Articular chondrocyte of knee joint (primary cell): Measurements from ENCODE around the gene SPINDOC. TPM values are rescaled to one million over a fixed set of nuclear protein-coding genes. Genes with fewer than 3 reads are reported as not detected.

Source experiments
- small RNA-seq: library from RNA; depleted of rRNA; stranded (forward); fragments of <200 nt; gene quantifications from one replicate; pipeline ENCODE3, GENCODE V24; 2012
- total RNA-seq: library from RNA; depleted of rRNA; stranded (reverse); fragments of >200 nt; gene quantifications from 2 replicates; pipeline ENCODE4 v1.2.3, GENCODE V29; 2012

The SPINDOC gene, protein sequence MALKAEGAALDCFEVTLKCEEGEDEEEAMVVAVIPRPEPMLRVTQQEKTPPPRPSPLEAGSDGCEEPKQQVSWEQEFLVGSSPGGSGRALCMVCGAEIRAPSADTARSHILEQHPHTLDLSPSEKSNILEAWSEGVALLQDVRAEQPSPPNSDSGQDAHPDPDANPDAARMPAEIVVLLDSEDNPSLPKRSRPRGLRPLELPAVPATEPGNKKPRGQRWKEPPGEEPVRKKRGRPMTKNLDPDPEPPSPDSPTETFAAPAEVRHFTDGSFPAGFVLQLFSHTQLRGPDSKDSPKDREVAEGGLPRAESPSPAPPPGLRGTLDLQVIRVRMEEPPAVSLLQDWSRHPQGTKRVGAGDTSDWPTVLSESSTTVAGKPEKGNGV
- 9.0 and 10.6 TPM in 2 replicates for total RNA-seq

DNA sequence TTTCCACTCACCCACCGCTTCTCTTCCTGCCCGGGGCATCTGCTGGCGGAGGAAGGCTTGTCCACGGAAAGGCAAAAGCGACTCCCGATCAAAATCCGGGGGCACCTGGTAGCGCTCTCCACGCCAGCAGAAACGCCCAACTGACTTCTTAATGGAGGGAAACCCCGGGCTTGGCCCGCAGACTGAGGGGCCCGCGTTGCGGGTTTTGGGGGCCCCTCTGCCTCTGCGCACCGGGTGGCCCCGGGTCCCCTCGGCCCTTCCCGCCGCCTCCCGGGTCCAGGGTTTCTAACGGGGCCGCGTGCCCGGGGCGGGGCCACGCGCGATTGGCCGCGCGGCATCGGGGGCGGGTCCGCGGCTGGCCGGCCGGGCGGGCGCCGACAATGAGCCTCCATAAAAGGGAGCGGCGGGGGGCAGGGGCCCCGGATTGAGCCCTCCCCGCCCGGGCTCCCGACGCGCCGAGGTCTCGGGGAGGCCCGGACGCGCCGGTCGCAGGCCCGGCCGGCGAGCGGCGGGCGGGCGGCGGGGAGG is at the start of gene SPINDOC:
Gene SPINDOC, plus strand, starts transcription at position 422 of the 528 bp plus-strand sequence. CDS start 231 bp downstream, outside the sequence.

DNA sequence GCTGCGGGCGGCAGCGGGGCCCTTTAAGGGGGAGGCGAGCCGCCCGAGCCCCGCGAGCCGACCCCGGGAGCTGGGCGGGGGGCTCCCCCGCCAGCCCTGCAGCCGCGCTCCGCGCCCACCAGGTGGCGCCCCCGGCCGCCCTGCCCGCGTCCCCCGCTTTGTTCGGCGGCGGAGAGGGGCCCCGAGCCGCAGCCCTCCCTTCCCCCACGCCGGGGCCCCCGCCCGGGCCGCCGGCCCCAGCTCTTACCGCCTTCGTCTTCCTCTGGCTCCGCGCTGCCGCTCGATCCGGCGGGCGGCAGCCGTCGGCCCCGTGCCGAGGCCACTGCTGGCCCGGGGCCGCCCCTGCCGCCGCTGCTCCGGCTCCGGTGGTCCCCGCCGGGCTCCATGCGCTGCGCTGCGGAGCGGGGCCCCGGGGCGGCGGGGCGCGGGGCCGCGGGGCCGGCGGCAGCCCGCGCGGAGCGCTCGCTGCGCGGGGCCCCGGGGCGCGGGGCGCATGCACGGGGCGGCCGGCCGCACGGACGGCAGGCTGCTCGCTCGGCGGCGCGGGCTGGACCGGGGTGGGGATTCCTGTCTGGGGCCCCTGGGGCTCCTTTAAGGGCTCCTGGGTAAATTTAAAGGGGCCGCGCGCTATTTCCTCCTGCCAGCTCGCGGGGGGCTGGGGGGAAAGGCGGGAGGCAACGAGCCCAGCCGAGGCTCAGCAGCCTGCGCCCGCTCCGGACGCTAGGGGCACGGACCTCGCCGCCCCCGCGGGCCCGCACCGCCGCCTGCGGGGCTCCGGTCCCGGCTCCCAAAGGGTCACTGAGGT is 44.8 kb upstream of the SPINDOC start, which contains the start of gene ZFTA:
Gene ZFTA, minus strand, starts transcription at position 539 of the 805 bp plus-strand sequence. Its CDS starts 153 bp downstream, at position 386.

DNA sequence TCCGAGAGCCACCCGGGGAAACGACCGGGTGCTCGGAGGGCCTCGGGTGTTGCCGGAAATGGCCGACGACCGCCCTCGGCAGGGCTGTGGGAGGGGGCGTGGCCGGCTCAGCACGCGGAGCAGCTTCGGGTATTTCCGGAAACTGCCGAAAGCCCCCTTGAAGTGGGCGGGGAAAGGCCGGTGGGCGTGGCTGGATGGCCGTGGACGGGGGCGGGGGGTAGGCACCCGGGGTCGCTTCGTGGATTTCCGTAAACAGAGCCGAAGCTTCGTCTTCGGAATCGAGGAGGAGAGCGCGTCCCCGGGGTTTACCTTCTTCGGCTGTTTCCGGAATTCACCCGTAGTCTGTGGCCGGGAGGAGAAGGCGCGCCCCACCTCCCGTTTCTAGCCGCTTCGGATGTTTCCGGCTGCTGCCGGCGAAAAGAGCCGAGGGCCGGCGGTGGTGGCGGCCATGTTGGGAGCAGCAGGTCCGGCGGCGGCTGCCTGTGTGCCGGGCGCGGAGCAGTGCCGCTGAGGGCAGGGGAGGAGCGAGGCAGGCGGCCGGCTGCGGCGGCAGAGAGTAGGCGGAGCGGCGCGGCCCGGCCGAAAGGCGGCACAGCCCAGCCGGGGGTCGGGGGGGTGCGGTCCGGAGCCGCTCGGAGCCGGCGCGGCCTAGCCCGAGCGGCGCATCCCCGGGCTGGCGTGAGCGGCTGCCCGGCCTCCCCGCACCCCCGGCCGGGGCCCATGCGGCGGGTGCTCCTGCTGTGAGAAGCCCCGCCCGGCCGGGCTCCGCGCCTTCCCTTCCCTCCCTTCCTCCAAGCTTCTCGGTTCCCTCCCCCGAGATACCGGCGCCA is 25.6 kb downstream of the SPINDOC start, which contains the start of gene MARK2:
Gene MARK2, plus strand, starts transcription at position 433 of the 830 bp plus-strand sequence. Its CDS starts 397 bp downstream, at position 830.

Small RNAs within 50 kb of the gene (small RNA-seq; reads per million reads assigned to genes)
- gene AP006289.1 = not detected
- not detected for gene RN7SL596P

Other genes starting within 250 kb of the SPINDOC start
- 12.4 and 14.9 TPM in 2 replicates for gene PLAAT3, start 199.0 kb upstream of the SPINDOC start, total RNA-seq
- 359 and 394 TPM in 2 replicates for gene ATL3, start 142.1 kb upstream of the SPINDOC start, total RNA-seq
- 122 and 132 TPM in 2 replicates for gene RTN3, start 132.0 kb upstream of the SPINDOC start, total RNA-seq
- 11.9 and 12.5 TPM in 2 replicates for gene ZFTA, start 44.7 kb upstream of the SPINDOC start, total RNA-seq
- gene MARK2, start 25.7 kb downstream of the SPINDOC start, total RNA-seq = 11.4 and 14.9 TPM in 2 replicates
- gene RCOR2, start 103.7 kb downstream of the SPINDOC start, total RNA-seq = 0.65 and 0.97 TPM in 2 replicates
- gene NAA40, start 125.5 kb downstream of the SPINDOC start, total RNA-seq = 12.2 and 14.5 TPM in 2 replicates
- 163 and 177 TPM in 2 replicates for gene COX8A, start 161.2 kb downstream of the SPINDOC start, total RNA-seq
- gene OTUB1, start 173.0 kb downstream of the SPINDOC start, total RNA-seq = 32.6 and 36.7 TPM in 2 replicates
- gene FLRT1, start 222.5 kb downstream of the SPINDOC start, total RNA-seq = under 0.01 and 0.11 TPM in 2 replicates